ENCODE measurements around the gene FPR2. TPM values are rescaled to one million over a fixed set of nuclear protein-coding genes. Genes with fewer than 3 reads are reported as not detected.

Gene FPR2
- total and polyA plus RNA-seq, 2 experiments from 2014 or later: not detected

DNA sequence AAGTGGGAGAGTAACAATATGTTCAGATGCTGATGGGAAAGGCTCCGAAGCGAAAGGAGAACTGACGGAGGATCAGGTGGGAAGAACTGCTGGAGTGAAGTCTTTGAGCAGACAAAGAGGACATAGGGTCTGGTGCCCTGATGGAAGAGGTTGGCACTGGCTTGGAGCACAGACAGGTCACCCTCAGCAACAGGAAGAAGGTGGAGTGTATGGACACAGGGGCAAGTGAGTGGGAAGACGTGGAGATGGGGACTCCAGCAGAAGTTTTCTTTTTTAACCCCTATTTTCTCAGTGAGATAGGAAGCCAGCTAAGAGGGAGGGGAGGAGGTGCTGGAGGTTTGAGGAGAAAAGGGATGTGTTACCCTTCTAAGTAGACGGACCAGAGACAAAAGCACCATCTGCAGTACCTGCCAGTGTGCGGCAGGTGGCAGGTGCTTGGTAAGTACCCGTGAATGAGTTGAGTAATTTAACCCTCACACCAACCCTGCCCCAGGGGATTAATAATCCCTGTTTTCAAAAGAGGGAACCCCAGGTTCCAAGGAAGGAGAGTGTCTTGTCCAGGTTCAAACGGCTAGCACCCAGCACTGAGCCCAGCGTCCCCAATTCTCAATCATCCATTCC is 48.4 kb upstream of the FPR2 start:
- H4K20me1 ChIP-seq (replicated peaks; ENCODE audit: insufficient read depth): no peaks in the 10 kb centered on the region
- Mint-ChIP-seq H3K36me3 (ENCODE audit: low read depth) (no peaks in the 10 kb centered on the region; the same call in 2 of the 3 replicates), H3K27ac (no peak overlapping the region), H3K27me3 (ENCODE audit: insufficient read depth, low read depth, poor library complexity) (peaks cover 14% of the 10 kb centered on the region), H3K4me3 (no peak overlapping the region; the same call in 2 of the 3 replicates), H3K4me1 (no peaks in the 10 kb centered on the region), H3K9me3 (no peaks in the 10 kb centered on the region; the same call in 2 of the 3 replicates)
- no peak overlapping the region for H3K27ac ChIP-seq (ENCODE audit: low read depth)
- no peaks in the 10 kb centered on the region; the same call in 1 of the 2 replicates for H3K4me1 ChIP-seq (ENCODE audit: insufficient read depth)
- ATAC-seq (peak; percentile 95), DNase-seq (ENCODE audit: low spot score) (peak; percentile 87)
- no peaks in the 10 kb centered on the region for H3K9me2 ChIP-seq (ENCODE audit: insufficient read depth)
- H3K27me3 ChIP-seq (ENCODE audit: insufficient read depth): peaks cover 14% of the 10 kb centered on the region
- no peak overlapping the region for H3K4me3 ChIP-seq
- H3K4me2 ChIP-seq: no peak overlapping the region
- no peak overlapping the region for H2AFZ ChIP-seq
- H3K36me3 ChIP-seq (ENCODE audit: insufficient read depth): no peaks in the 10 kb centered on the region
- H3K79me2 ChIP-seq (replicated peaks; ENCODE audit: insufficient read depth): no peaks in the 10 kb centered on the region
- H3F3A ChIP-seq (replicated peaks; ENCODE audit: low read depth): no peaks in the 10 kb centered on the region
- TF ChIP-seq, protein P1, sequence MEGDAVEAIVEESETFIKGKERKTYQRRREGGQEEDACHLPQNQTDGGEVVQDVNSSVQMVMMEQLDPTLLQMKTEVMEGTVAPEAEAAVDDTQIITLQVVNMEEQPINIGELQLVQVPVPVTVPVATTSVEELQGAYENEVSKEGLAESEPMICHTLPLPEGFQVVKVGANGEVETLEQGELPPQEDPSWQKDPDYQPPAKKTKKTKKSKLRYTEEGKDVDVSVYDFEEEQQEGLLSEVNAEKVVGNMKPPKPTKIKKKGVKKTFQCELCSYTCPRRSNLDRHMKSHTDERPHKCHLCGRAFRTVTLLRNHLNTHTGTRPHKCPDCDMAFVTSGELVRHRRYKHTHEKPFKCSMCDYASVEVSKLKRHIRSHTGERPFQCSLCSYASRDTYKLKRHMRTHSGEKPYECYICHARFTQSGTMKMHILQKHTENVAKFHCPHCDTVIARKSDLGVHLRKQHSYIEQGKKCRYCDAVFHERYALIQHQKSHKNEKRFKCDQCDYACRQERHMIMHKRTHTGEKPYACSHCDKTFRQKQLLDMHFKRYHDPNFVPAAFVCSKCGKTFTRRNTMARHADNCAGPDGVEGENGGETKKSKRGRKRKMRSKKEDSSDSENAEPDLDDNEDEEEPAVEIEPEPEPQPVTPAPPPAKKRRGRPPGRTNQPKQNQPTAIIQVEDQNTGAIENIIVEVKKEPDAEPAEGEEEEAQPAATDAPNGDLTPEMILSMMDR (conservative IDR thresholded peaks at IDR 0.05; ENCODE audit: low read depth in 2 of 2): peak; percentile 59 to 76
- no peak for TF ChIP-seq EZH2 (IDR thresholded peaks at IDR 0.05; ENCODE audit: low read depth, unreplicated experiment)
- TF ChIP-seq POLR2AphosphoS5 (IDR thresholded peaks at IDR 0.05; ENCODE audit: low read depth): no peak

DNA sequence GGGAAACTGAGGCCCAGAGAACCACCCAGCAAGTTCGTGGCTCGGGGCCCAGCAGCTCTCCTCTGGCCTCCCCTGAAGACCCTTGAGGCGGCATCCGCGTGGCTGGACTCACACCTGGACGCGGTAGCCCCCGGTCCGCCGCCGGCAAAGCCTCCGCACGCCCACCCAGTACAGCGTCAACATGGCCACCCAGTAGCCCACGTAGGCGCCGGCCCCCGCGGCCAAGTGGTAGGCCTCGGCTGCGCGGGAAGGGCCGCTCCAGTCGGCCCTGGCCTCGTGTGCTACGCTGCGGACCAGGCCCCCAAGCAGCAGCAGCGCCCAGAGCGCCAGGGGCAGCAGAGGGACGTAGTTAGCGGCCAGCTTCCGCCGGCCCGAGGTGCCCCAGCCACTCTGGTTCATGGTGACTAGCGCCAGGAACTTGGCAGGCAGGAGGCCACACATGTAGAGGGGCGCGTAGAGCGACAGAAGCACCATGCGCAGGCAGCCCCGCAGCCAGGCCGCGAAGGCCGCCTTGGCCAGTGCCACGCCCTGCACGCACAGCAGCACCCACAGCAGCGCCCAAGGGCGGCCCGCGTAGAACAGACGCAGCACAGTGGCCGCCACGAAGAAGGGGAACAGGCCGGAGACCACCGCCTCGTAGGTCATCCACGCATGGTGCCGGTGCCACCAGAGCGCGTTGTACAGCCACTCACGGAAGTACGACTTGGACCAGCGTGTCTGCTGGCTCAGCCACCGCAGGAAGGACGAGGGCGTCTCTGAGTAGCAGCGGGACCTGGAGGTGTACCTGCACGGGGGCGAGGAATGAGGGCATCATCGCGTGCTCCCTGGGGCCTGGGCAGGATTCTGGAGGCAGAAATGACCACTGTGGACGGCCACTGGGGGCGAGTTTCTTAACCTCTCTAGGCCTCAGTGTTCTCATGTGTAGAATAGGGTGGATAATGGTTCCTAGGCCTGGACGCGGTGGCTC is 47.4 kb upstream of the FPR2 start:
- Mint-ChIP-seq H3K27me3 (ENCODE audit: insufficient read depth, low read depth, poor library complexity) (peaks cover 19% of the 10 kb centered on the region), H3K4me3 (no peak overlapping the region), H3K9me3 (peaks cover under 1% of the 10 kb centered on the region; the same call in 2 of the 3 replicates), H3K27ac (no peak overlapping the region), H3K4me1 (peaks cover under 1% of the 10 kb centered on the region; the same call in 1 of the 3 replicates), H3K36me3 (ENCODE audit: low read depth) (no peaks in the 10 kb centered on the region; the same call in 1 of the 3 replicates)
- no peaks in the 10 kb centered on the region for H3K36me3 ChIP-seq (ENCODE audit: insufficient read depth)
- no peak overlapping the region for H2AFZ ChIP-seq
- H3K79me2 ChIP-seq (replicated peaks; ENCODE audit: insufficient read depth): no peaks in the 10 kb centered on the region
- H4K20me1 ChIP-seq (replicated peaks; ENCODE audit: insufficient read depth): no peaks in the 10 kb centered on the region
- no peaks in the 10 kb centered on the region for H3K9me2 ChIP-seq (ENCODE audit: insufficient read depth)
- H3K4me3 ChIP-seq: no peak overlapping the region
- no peak overlapping the region for H3K27ac ChIP-seq (ENCODE audit: low read depth)
- DNase-seq (ENCODE audit: low spot score) (no peak), ATAC-seq (no peak; the same call in 2 of the 3 replicates)
- no peak overlapping the region for H3K4me2 ChIP-seq
- no peaks in the 10 kb centered on the region for H3F3A ChIP-seq (replicated peaks; ENCODE audit: low read depth)
- peaks cover 24% of the 10 kb centered on the region for H3K27me3 ChIP-seq (ENCODE audit: insufficient read depth)
- H3K4me1 ChIP-seq (ENCODE audit: insufficient read depth): no peaks in the 10 kb centered on the region; the same call in 1 of the 2 replicates
- TF ChIP-seq, protein P2, sequence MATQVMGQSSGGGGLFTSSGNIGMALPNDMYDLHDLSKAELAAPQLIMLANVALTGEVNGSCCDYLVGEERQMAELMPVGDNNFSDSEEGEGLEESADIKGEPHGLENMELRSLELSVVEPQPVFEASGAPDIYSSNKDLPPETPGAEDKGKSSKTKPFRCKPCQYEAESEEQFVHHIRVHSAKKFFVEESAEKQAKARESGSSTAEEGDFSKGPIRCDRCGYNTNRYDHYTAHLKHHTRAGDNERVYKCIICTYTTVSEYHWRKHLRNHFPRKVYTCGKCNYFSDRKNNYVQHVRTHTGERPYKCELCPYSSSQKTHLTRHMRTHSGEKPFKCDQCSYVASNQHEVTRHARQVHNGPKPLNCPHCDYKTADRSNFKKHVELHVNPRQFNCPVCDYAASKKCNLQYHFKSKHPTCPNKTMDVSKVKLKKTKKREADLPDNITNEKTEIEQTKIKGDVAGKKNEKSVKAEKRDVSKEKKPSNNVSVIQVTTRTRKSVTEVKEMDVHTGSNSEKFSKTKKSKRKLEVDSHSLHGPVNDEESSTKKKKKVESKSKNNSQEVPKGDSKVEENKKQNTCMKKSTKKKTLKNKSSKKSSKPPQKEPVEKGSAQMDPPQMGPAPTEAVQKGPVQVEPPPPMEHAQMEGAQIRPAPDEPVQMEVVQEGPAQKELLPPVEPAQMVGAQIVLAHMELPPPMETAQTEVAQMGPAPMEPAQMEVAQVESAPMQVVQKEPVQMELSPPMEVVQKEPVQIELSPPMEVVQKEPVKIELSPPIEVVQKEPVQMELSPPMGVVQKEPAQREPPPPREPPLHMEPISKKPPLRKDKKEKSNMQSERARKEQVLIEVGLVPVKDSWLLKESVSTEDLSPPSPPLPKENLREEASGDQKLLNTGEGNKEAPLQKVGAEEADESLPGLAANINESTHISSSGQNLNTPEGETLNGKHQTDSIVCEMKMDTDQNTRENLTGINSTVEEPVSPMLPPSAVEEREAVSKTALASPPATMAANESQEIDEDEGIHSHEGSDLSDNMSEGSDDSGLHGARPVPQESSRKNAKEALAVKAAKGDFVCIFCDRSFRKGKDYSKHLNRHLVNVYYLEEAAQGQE (IDR thresholded peaks at IDR 0.05; ENCODE audit: unreplicated experiment): no peak
- TF ChIP-seq, protein P3, sequence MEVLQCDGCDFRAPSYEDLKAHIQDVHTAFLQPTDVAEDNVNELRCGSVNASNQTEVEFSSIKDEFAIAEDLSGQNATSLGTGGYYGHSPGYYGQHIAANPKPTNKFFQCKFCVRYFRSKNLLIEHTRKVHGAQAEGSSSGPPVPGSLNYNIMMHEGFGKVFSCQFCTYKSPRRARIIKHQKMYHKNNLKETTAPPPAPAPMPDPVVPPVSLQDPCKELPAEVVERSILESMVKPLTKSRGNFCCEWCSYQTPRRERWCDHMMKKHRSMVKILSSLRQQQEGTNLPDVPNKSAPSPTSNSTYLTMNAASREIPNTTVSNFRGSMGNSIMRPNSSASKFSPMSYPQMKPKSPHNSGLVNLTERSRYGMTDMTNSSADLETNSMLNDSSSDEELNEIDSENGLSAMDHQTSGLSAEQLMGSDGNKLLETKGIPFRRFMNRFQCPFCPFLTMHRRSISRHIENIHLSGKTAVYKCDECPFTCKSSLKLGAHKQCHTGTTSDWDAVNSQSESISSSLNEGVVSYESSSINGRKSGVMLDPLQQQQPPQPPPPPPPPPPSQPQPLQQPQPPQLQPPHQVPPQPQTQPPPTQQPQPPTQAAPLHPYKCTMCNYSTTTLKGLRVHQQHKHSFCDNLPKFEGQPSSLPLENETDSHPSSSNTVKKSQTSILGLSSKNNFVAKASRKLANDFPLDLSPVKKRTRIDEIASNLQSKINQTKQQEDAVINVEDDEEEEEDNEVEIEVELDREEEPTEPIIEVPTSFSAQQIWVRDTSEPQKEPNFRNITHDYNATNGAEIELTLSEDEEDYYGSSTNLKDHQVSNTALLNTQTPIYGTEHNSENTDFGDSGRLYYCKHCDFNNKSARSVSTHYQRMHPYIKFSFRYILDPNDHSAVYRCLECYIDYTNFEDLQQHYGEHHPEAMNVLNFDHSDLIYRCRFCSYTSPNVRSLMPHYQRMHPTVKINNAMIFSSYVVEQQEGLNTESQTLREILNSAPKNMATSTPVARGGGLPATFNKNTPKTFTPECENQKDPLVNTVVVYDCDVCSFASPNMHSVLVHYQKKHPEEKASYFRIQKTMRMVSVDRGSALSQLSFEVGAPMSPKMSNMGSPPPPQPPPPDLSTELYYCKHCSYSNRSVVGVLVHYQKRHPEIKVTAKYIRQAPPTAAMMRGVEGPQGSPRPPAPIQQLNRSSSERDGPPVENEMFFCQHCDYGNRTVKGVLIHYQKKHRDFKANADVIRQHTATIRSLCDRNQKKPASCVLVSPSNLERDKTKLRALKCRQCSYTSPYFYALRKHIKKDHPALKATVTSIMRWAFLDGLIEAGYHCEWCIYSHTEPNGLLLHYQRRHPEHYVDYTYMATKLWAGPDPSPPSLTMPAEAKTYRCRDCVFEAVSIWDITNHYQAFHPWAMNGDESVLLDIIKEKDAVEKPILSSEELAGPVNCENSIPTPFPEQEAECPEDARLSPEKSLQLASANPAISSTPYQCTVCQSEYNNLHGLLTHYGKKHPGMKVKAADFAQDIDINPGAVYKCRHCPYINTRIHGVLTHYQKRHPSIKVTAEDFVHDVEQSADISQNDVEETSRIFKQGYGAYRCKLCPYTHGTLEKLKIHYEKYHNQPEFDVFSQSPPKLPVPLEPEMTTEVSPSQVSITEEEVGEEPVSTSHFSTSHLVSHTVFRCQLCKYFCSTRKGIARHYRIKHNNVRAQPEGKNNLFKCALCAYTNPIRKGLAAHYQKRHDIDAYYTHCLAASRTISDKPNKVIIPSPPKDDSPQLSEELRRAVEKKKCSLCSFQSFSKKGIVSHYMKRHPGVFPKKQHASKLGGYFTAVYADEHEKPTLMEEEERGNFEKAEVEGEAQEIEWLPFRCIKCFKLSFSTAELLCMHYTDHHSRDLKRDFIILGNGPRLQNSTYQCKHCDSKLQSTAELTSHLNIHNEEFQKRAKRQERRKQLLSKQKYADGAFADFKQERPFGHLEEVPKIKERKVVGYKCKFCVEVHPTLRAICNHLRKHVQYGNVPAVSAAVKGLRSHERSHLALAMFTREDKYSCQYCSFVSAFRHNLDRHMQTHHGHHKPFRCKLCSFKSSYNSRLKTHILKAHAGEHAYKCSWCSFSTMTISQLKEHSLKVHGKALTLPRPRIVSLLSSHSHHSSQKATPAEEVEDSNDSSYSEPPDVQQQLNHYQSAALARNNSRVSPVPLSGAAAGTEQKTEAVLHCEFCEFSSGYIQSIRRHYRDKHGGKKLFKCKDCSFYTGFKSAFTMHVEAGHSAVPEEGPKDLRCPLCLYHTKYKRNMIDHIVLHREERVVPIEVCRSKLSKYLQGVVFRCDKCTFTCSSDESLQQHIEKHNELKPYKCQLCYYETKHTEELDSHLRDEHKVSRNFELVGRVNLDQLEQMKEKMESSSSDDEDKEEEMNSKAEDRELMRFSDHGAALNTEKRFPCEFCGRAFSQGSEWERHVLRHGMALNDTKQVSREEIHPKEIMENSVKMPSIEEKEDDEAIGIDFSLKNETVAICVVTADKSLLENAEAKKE (CRISPR knock-in tag; IDR thresholded peaks at IDR 0.05): no peak
- no peak for TF ChIP-seq JUNB (IDR thresholded peaks at IDR 0.05; ENCODE audit: unreplicated experiment)
- TF ChIP-seq ZNF331 (CRISPR knock-in tag; IDR thresholded peaks at IDR 0.05; ENCODE audit: low read depth): no peak
